Epithelial cell of prostate (primary cell): ENCODE results near the gene CLEC19A.

Source experiments
- DNase-seq: peaks from one replicate; pipeline ENCODE4 v3.0.0-alpha.2; 2011; ENCODE audit warnings: low read depth, low spot score
- H3K27ac ChIP-seq: fragments of 450-650 bp; 2 replicates; pipeline ENCODE4 v1.5.1; 2017; ENCODE audit warnings: mild to moderate bottlenecking

The CLEC19A gene

GRCh38 chr16:19283637-19284036 is 1.9 kb upstream of the CLEC19A start:
- DNase-seq, result peak; percentile 29
- no peak overlapping the region for H3K27ac ChIP-seq

- DNase-seq, result peak; percentile 73
- H3K27ac ChIP-seq, result no peak overlapping the region
These were observed 1.3 kb upstream of the CLEC19A start for GRCh38 chr16:19284207-19284606.

GRCh38 chr16:19286827-19287226 is 1.3 kb downstream of the CLEC19A start:
- DNase-seq, result no peak
- no peak overlapping the region for H3K27ac ChIP-seq

DNA sequence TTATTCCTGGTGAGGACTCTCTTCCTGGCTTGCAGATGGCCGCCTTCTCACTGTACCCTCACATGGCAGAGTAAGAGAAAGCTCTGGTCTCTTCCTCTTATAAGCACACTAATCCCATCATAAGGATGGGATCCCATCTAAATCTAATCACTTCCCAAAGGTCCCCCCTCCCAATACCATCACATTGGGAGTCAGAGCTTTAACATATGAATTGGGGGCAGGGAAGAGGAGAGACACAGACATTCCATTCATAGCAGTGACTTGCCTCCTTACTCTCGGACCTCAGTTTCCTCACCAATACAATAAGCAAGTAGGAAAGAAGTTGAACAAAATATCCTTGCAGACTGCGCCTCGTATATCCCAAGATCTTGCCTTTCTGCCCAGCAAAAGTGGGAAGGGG is 1.7 kb downstream of the CLEC19A start:
- H3K27ac ChIP-seq, result no peak overlapping the region
- no peak for DNase-seq

- no peak overlapping the region for H3K27ac ChIP-seq
- DNase-seq, result no peak
These were observed 3.6 kb downstream of the CLEC19A start for GRCh38 chr16:19288872-19289799.

GRCh38 chr16:19289811-19290485 is 4.4 kb downstream of the CLEC19A start:
- no peak overlapping the region for H3K27ac ChIP-seq

GRCh38 chr16:19290860-19291259 is 5.3 kb downstream of the CLEC19A start:
- DNase-seq, result no peak

More at GRCh38 chr16:19289811-19290485, 4.4 kb downstream of the CLEC19A start:
- DNase-seq, result no peak

DNA sequence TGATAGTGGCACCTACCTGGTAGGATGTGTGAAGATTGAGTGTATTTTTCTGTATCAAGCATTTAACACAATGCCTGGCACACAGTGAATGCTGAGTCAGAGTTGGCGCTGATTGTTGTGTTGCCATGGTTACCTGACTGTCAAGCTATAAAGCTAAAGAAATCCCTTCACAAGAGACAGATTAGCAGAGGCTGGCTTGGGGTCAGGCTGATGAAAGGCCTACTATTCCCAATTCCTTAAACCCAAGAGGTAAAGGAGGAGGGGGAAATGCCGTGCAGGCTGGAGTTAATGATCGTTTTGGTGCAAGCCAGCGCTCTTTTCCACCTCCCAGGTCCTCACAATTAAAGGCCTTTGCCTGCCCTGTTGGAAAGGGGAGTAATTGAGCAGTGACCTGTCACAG is 5.9 kb downstream of the CLEC19A start:
- H3K27ac ChIP-seq, result no peak overlapping the region
- DNase-seq, result no peak

More at GRCh38 chr16:19290860-19291259, 5.3 kb downstream of the CLEC19A start:
- H3K27ac ChIP-seq, result no peak overlapping the region

- no peak overlapping the region for H3K27ac ChIP-seq
- no peak for DNase-seq
These were observed 6.7 kb downstream of the CLEC19A start for GRCh38 chr16:19292186-19292585.

DNA sequence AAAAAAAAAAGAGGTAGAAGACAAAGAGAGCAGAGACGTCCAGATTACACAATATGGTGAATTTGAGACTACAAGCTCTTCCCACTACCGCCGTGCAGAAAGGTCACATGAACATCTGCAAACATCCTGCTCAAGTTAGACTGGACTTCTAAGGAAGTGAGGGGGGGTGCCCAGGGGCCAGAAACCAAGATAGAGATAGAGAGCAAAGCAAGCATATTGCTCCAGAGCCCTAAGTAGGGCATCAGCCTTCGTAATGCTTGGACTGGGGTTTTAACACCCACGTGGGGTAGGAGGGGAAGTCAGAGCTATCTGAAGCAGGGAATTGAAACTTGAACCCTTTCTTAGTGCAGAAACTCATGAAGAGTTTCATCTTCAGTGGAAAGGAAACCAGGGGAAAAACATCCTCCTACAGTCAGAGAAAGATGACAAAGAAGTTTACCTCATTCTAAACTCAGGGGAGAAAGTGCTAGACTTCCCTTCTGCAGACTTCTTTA is 8.7 kb downstream of the CLEC19A start:
- H3K27ac ChIP-seq, result no peak overlapping the region
- no peak for DNase-seq

- no peak overlapping the region for H3K27ac ChIP-seq
- no peak for DNase-seq
These were observed 9.9 kb downstream of the CLEC19A start for GRCh38 chr16:19295393-19295792.

GRCh38 chr16:19297454-19297853 is 11.9 kb downstream of the CLEC19A start:
- no peak overlapping the region for H3K27ac ChIP-seq
- DNase-seq, result no peak

DNA sequence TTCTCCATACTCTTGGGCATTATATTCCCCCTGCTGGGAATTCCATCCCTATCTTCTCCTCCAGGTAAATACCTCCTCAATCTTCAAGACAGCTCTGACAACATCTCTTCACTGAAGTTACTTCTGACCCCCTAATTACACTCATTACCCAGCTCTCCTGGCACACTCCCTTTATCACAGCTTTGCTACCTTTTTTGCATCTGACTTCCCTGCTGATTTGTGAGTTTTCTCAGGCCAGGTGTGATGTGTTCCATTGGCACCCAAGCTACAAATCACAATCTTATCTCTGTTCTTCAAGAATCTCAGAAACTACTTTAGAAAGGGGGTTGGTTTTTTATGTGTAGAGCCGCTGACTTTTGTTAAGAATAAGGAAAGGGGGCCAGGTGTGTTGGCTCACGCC is 14.0 kb downstream of the CLEC19A start:
- no peak overlapping the region for H3K27ac ChIP-seq
- DNase-seq, result no peak

- no peak for DNase-seq
- H3K27ac ChIP-seq, result no peak overlapping the region
These were observed 16.4 kb downstream of the CLEC19A start for GRCh38 chr16:19301931-19302330.

DNA sequence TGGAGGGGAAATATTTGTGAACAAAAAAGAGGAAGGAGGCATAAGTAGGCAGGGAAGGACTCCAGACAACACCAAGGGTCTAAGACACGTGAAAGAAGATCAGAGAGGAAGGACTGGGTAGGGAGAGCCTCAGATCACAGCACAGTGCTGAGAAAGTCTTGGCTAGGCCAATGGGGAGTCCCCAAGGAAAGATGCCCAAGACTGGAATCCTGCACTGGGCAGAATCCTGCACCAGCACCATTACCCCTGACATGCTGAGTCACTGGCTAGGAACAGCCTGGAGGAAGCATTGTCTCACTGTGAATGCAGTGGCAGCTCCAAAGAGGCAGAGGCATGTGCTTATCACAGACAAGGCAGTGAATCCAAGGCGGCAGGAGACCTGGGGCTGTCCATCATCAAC is 19.2 kb downstream of the CLEC19A start:
- no peak overlapping the region for H3K27ac ChIP-seq
- DNase-seq, result no peak

DNA sequence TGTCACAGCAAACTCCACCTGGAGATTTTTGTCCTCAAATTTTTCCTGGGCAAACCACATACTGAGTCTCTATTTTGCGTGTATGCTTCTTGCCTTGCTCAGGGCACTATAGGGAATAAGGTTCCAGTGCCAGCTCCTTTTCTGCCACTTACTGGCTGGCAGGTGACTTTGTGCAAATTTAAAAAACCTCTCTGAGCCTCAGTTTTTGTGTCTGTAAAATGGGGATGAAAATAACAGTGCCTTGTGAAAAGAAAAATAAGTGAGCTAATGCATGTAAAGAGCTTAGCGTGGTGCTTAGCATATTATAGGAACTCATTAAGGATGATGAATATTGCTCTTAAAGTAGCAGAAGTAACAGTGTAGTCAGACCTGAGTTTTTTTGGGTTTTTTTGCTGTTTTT is 19.9 kb downstream of the CLEC19A start:
- no peak overlapping the region for H3K27ac ChIP-seq

DNA sequence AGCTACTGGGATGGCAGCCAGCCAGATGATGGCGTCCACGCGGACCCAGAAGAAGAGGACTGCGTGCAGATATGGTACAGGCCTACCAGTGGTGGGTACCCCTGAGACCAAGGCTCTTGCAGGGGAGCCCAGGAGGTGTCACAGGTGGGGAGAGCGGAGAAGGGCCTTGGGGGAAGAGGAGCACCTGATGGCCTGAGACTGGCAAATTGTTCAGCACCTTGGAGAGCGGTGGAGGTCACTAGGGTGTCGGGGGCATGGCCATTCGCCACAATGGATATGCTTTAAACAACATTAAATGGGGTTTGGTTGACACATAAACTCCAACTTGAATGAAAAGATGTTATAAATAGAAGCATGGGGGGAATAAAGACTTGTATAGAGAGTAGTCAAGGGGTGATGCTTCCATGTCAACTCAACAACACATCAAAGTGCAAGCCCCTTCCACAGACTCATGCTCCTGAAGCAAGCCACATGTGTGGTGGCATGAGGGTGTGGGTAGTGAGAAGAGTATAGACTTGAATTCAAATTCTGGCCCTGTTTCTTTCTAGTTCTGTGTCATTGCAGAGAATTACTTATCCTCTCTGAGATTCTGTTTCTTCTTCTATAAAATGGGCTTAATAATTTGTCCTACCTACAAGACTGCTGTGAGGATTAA is 22.2 kb downstream of the CLEC19A start:
- no peak overlapping the region for H3K27ac ChIP-seq
- no peak for DNase-seq

More for the DNA sequence above, 19.9 kb downstream of the CLEC19A start:
- DNase-seq, result no peak

GRCh38 chr16:19308392-19308791 is 22.9 kb downstream of the CLEC19A start:
- DNase-seq, result no peak
- H3K27ac ChIP-seq, result no peak overlapping the region

DNA sequence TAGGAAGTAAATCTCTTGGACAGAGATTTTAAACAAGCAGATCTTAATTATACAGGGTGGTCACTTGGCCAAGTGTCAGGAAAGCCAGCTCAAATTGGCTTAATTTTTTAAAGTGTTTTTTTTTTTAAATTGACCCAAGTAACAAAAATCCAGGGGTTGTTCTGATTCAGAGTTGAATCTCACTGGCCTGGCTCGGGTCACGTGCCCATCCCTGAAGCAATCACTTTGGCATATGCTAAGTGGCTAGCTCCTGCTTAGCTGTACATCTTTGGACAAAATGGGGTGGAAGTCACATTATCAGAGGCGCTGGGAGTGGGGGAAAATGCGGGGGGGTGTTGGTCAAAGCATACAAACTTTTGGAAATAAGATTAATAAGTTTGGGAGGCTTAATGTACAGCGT is 23.6 kb downstream of the CLEC19A start:
- no peak for DNase-seq
- H3K27ac ChIP-seq, result no peak overlapping the region

GRCh38 chr16:19314718-19315425 is 29.3 kb downstream of the CLEC19A start:
- no peak overlapping the region for H3K27ac ChIP-seq
- DNase-seq, result no peak
